Occipital lobe (tissue), 2 donors: Measurements from ENCODE around the gene CLRN3. TPM values are rescaled to one million over a fixed set of nuclear protein-coding genes. Genes with fewer than 3 reads are reported as not detected.

Experiments used
- DNase-seq: peaks from one replicate; lab custom pipeline; 2025; lab: John Stamatoyannopoulos, UW
- total RNA-seq: library from RNA; depleted of rRNA; stranded (reverse); fragments of >200 nt; gene quantifications from one replicate; pipeline ENCODE4 v1.2.3, GENCODE V29; 2014

CLRN3 gene
- total RNA-seq, 1 donor from 2014 or later: 0.62 TPM

- DNase-seq: no peak
Observed at GRCh38 chr10:127919418-127920271, 26.9 kb upstream of the CLRN3 start.

- DNase-seq: no peak
Observed at GRCh38 chr10:127918572-127918971, 25.8 kb upstream of the CLRN3 start.

- DNase-seq: no peak
Observed at GRCh38 chr10:127916826-127917225, 24.1 kb upstream of the CLRN3 start.

GRCh38 chr10:127915324-127915723 lies 22.6 kb upstream of the CLRN3 start:
- DNase-seq: no peak

GRCh38 chr10:127913368-127913759 lies 20.6 kb upstream of the CLRN3 start:
- no peak for DNase-seq

GRCh38 chr10:127912607-127913367 lies 20.0 kb upstream of the CLRN3 start:
- DNase-seq: no peak

GRCh38 chr10:127911867-127912257 lies 19.1 kb upstream of the CLRN3 start:
- no peak for DNase-seq

GRCh38 chr10:127911218-127911866 lies 18.6 kb upstream of the CLRN3 start:
- no peak for DNase-seq

- DNase-seq: no peak
Observed at GRCh38 chr10:127910464-127910770, 17.7 kb upstream of the CLRN3 start.

GRCh38 chr10:127909716-127910463 lies 17.1 kb upstream of the CLRN3 start:
- DNase-seq: no peak

GRCh38 chr10:127908959-127909267 lies 16.2 kb upstream of the CLRN3 start:
- DNase-seq: no peak

GRCh38 chr10:127908106-127908958 lies 15.6 kb upstream of the CLRN3 start:
- no peak for DNase-seq

GRCh38 chr10:127907411-127908105 lies 14.8 kb upstream of the CLRN3 start:
- no peak for DNase-seq

- peak; percentile 53 for DNase-seq
Observed at GRCh38 chr10:127906548-127907377, 14.0 kb upstream of the CLRN3 start, which contains the start of gene PTPRE. Gene PTPRE, plus strand, starts transcription at chr10:127907103. Its CDS starts 133,779 bp downstream, at chr10:128040882.

GRCh38 chr10:127905848-127906261 lies 13.1 kb upstream of the CLRN3 start:
- no peak for DNase-seq

- DNase-seq: no peak
Observed at GRCh38 chr10:127905001-127905847, 12.5 kb upstream of the CLRN3 start.

GRCh38 chr10:127904311-127905000 lies 11.7 kb upstream of the CLRN3 start:
- DNase-seq: no peak

GRCh38 chr10:127903789-127904188 lies 11.0 kb upstream of the CLRN3 start:
- no peak for DNase-seq
